K562 (cell line): ENCODE results near the gene SIRT2. TPM values are rescaled to one million over a fixed set of nuclear protein-coding genes. Genes with fewer than 3 reads are reported as not detected.
A peak's percentile ranks its signal among the peaks of the same experiment; 100 is the strongest.

Experiments used
- ATF4 ChIP-seq: fragments of 450-650 bp; formaldehyde crosslinking; IDR thresholded peaks from 2 replicates; pipeline ENCODE4 v1.4.0; 2022; ENCODE audit warnings: mild to moderate bottlenecking, moderate library complexity
- ATF7 ChIP-seq: fragments of 450-650 bp; IDR thresholded peaks from 2 replicates; pipeline ENCODE4 v1.7.1; 2014; ENCODE audit warnings: mild to moderate bottlenecking, moderate library complexity
- BMI1 ChIP-seq: fragments of 150-350 bp; IDR thresholded peaks from 2 replicates; pipeline ENCODE4 v1.6.1; 2014; ENCODE audit warnings: low read length
- CBFA2T3 ChIP-seq: fragments of 450-650 bp; IDR thresholded peaks from 2 replicates; pipeline ENCODE4 v1.6.1; 2017
- CBX1 ChIP-seq: sonication (generic); IDR thresholded peaks from 2 replicates; pipeline ENCODE4 v1.6.1; 2016; ENCODE audit warnings: antibody characterized with exemption, low read depth, mild to moderate bottlenecking
- CBX3 ChIP-seq, 2 experiments: IDR thresholded peaks; 1 replicate in 1 of 2; 2 replicates in 1 of 2; pipeline ENCODE4 v1.6.1; 2012; ENCODE audit warnings: inconsistent platforms in 2 of 2, low read length in 2 of 2, borderline replicate concordance in 1 of 2, control low read depth in 1 of 2
- CREB5 ChIP-seq: fragments of 250-450 bp; sonication (Bioruptor Pico); IDR thresholded peaks from 2 replicates; pipeline ENCODE4 v1.5.0; 2020; ENCODE audit warnings: mild to moderate bottlenecking
- EWSR1 ChIP-seq: fragments of 450-650 bp; IDR thresholded peaks from 2 replicates; pipeline ENCODE4 v1.6.1; 2018; ENCODE audit warnings: borderline replicate concordance, mild to moderate bottlenecking, low read depth, moderate library complexity; ENCODE audit not compliant: partially characterized antibody
- JUN ChIP-seq, 2 experiments: sonication (generic) in 1 of 2; formaldehyde crosslinking in 1 of 2; IDR thresholded peaks; 2 replicates each; pipeline versions ENCODE4 v1.6.1 to v1.8.0; 2012 to 2022; ENCODE audit warnings: borderline replicate concordance in 2 of 2, mild to moderate bottlenecking in 2 of 2, improper control_type of control experiment in 1 of 2, low read depth in 1 of 2, low read length in 1 of 2, missing genetic modification reagents in 1 of 2
- KAT7 ChIP-seq: sonication (generic); formaldehyde crosslinking; IDR thresholded peaks from 2 replicates; pipeline ENCODE4 v1.8.0; 2022; ENCODE audit warnings: missing genetic modification reagents, mild to moderate bottlenecking, borderline replicate concordance
- LEF1 ChIP-seq: fragments of 450-650 bp; IDR thresholded peaks from 2 replicates; pipeline ENCODE4 v1.6.1; 2016; ENCODE audit warnings: mild to moderate bottlenecking
- MEF2A ChIP-seq: IDR thresholded peaks from 2 replicates; pipeline ENCODE4 v1.6.1; 2011; ENCODE audit warnings: low read depth, mild to moderate bottlenecking, low read length, moderate library complexity; ENCODE audit not compliant: control insufficient read depth
- MEIS2 ChIP-seq: fragments of 450-650 bp; IDR thresholded peaks from 2 replicates; pipeline ENCODE4 v1.6.1; 2014; ENCODE audit warnings: mild to moderate bottlenecking; ENCODE audit not compliant: partially characterized antibody
- MYNN ChIP-seq, 2 experiments: sonication (generic); formaldehyde crosslinking in 1 of 2; IDR thresholded peaks; 2 replicates each; pipeline versions ENCODE4 v1.5.0 to v1.6.1; 2016 to 2020; ENCODE audit warnings: antibody characterized with exemption in 1 of 2, missing genetic modification reagents in 1 of 2
- PRMT5 ChIP-seq: sonication (generic); formaldehyde crosslinking; IDR thresholded peaks from 2 replicates; pipeline ENCODE4 v1.5.0; 2020; ENCODE audit warnings: missing genetic modification reagents
- PURB ChIP-seq: sonication (generic); formaldehyde crosslinking; IDR thresholded peaks from 2 replicates; pipeline ENCODE4 v1.9.0; 2021; ENCODE audit warnings: low read depth, mild to moderate bottlenecking, missing genetic modification reagents
- RBM14 ChIP-seq: fragments of 200-400 bp; formaldehyde crosslinking; IDR thresholded peaks from 2 replicates; pipeline ENCODE4 v1.6.1; 2018; ENCODE audit warnings: low read depth, mild to moderate bottlenecking, low read length, moderate library complexity, borderline replicate concordance; ENCODE audit not compliant: insufficient read depth
- U2AF1 ChIP-seq: fragments of 200-400 bp; formaldehyde crosslinking; optimal IDR thresholded peaks from 2 replicates; pipeline ENCODE3; 2017; ENCODE audit warnings: mild to moderate bottlenecking, low read depth, low read length, moderate library complexity
- ZNF239 ChIP-seq: fragments of 250-450 bp; sonication (Bioruptor Pico); IDR thresholded peaks from 2 replicates; pipeline ENCODE4 v1.4.0; 2020; ENCODE audit warnings: mild to moderate bottlenecking
- ZNF395 ChIP-seq: fragments of 200-800 bp; sonication (Bioruptor generic); IDR thresholded peaks from 2 replicates; pipeline ENCODE4 v1.6.1; 2017; ENCODE audit warnings: missing genetic modification characterization, missing compliant biosample characterization
- ZNF76 ChIP-seq: fragments of 250-450 bp; sonication (Bioruptor Pico); IDR thresholded peaks from 2 replicates; pipeline ENCODE4 v1.4.0; 2020; ENCODE audit warnings: mild to moderate bottlenecking, moderate library complexity, borderline replicate concordance
- polyA plus RNA-seq, 8 experiments: library from polyadenylated mRNA; depleted of rRNA in 4 of 8; stranded (reverse) in 5 of 8; unstranded in 3 of 8; fragments of >200 nt; fragmentation: Nextera tagmentation in 2 of 8; fragmentation: Illumina TruSeq in 1 of 8; extraction: Ambion mirVana in 2 of 8; extraction: Trizol in 1 of 8; gene quantifications; 2 replicates each; pipeline versions ENCODE4 v1.2.1 to v1.2.3, GENCODE V29; 2011 to 2014; ENCODE audit warnings: inconsistent platforms in 1 of 8, missing spikeins in 1 of 8
- total RNA-seq, 7 experiments: library from RNA; depleted of rRNA in 6 of 7; stranded (reverse); fragments of >200 nt in 6 of 7; fragmentation: Illumina TruSeq in 2 of 7; extraction: Trizol in 2 of 7; gene quantifications; 2 replicates each; pipeline versions ENCODE4 v1.2.1 to v1.2.3, GENCODE V29; 2011 to 2021; ENCODE audit warnings: low replicate concordance in 1 of 7
- TF ChIP-seq, protein P1 (sequence below): sonication (generic); formaldehyde crosslinking; IDR thresholded peaks from 2 replicates; pipeline ENCODE4 v1.4.0; 2020; ENCODE audit warnings: mild to moderate bottlenecking, missing genetic modification reagents

SIRT2 gene
- total and polyA plus RNA-seq, 9 of the 15 experiments (the other 6 are each of a cell fraction or from before 2014, with no cell fraction given), result 2.3 to 35.2 (median 22.9) TPM

DNA sequence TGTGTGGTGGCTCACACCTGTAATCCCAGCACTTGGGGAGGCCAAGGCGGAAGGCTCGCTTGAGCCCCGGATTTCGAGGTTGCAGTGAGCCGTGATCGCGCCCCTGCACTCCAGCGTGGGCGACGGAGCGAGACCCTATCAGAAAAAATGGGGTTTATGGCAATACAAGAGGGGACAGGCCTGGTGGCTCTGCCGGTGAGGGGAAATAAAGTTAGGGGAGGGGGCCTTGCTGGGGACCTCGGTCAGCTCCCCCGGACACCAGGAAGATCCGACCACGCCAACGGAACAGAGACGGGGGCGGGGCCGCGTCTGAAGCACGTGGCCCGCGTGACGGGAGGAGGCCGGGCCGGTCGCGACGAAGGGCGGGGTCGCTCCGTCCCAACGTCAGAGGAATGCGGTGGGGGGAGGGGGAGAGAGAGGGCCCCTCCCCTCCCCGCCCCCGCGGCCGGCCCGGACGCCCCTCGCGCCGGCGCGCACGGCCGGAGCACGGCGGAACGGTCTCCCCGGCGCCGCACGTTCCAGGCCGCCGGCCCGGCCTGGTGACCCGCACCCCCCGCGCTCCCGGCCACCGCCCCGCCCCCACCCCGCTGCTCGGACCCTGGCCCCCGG is 47.7 kb downstream of the SIRT2 start (continued):
- no peak for TF ChIP-seq ZNF395 (CRISPR knock-in tag)
- TF ChIP-seq JUN (IDR thresholded peaks at IDR 0.05; ENCODE audit: borderline replicate concordance, low read depth, low read length), result peak; percentile 65; the same call in 1 of the 2 replicates
- no peak for TF ChIP-seq JUN (CRISPR knock-in tag; IDR thresholded peaks at IDR 0.05; ENCODE audit: borderline replicate concordance)
- TF ChIP-seq ZNF76 (CRISPR knock-in tag), result no peak
- no peak for TF ChIP-seq EWSR1
- TF ChIP-seq ATF4 (CRISPR knock-in tag), result no peak
- no peak for TF ChIP-seq RBM14
- TF ChIP-seq CBX3 (IDR thresholded peaks at IDR 0.05; ENCODE audit: borderline replicate concordance in 1 of 2, low read length in 2 of 2), result peak in 1 of 2 experiments; percentile 18; a peak in 1 of 3 replicates
- TF ChIP-seq CREB5 (CRISPR knock-in tag), result no peak
- no peak for TF ChIP-seq MYNN (IDR thresholded peaks at IDR 0.05)
- no peak for TF ChIP-seq MYNN (CRISPR knock-in tag; IDR thresholded peaks at IDR 0.05)
- TF ChIP-seq KAT7 (CRISPR knock-in tag), result no peak
- no peak for TF ChIP-seq CBX1
- no peak for TF ChIP-seq BMI1
- TF ChIP-seq CBFA2T3, result no peak
- no peak for TF ChIP-seq U2AF1
- no peak for TF ChIP-seq PURB (CRISPR knock-in tag)
- TF ChIP-seq ATF7, result peak; percentile 52
- no peak; the same call in 1 of the 2 replicates for TF ChIP-seq LEF1
- no peak for TF ChIP-seq PRMT5 (CRISPR knock-in tag)
- no peak for TF ChIP-seq MEF2A
- TF ChIP-seq, protein P1, sequence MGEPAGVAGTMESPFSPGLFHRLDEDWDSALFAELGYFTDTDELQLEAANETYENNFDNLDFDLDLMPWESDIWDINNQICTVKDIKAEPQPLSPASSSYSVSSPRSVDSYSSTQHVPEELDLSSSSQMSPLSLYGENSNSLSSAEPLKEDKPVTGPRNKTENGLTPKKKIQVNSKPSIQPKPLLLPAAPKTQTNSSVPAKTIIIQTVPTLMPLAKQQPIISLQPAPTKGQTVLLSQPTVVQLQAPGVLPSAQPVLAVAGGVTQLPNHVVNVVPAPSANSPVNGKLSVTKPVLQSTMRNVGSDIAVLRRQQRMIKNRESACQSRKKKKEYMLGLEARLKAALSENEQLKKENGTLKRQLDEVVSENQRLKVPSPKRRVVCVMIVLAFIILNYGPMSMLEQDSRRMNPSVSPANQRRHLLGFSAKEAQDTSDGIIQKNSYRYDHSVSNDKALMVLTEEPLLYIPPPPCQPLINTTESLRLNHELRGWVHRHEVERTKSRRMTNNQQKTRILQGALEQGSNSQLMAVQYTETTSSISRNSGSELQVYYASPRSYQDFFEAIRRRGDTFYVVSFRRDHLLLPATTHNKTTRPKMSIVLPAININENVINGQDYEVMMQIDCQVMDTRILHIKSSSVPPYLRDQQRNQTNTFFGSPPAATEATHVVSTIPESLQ (CRISPR knock-in tag), result no peak
- peak; percentile 31 for TF ChIP-seq MEIS2
- no peak for TF ChIP-seq ZNF239
